Nucleus accumbens (tissue), 56 donors: ENCODE measurements around the gene ZFP36L1.

Experiments used
- DNase-seq, 56 donors: peaks; one replicate each; lab custom pipeline; 2025; lab: John Stamatoyannopoulos, UW

Gene ZFP36L1

GRCh38 chr14:68749487-68750475, 43.1 kb downstream of the ZFP36L1 start:
- no peak for DNase-seq

DNA sequence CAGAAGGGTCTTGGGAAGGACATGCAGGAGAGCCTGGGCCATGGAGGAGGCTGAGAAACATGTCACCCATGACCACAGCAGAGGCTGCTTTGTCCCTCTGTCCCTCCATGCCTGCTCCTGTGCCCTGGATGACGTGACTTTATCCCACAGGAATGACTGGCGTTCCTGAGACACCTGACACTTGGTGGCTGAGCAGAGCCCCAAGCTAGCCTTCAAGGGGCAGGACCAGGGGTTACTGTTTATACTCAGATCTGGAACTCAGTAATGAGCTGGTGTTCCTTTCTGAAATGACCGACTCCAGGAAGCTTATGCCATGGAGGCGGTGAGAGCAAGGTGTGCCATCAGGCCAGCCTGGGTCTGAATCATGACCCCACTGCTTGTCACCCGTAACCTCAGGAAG, 44.2 kb downstream of the ZFP36L1 start:
- DNase-seq: no peak

GRCh38 chr14:68748260-68748659, 44.6 kb downstream of the ZFP36L1 start:
- DNase-seq: no peak

DNA sequence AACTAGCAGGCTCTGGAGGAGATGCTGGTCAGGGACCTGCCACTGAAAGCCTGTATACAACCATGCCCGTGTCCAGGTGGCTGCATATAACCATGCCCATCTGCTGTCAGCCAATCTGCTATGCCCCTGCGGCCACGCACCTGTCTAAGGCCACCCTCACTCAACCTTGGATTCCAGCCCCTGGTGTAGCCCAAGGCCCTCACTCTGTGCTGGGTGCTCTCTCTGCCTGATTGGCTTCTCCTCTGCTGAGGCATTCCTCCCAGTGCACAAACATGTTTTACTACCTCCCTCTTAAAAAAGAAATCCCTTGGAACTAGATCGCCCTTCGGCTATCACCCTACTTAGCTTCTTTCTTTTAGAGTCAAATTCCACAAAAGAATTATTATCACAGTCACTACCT, 45.5 kb downstream of the ZFP36L1 start:
- no peak for DNase-seq

DNA sequence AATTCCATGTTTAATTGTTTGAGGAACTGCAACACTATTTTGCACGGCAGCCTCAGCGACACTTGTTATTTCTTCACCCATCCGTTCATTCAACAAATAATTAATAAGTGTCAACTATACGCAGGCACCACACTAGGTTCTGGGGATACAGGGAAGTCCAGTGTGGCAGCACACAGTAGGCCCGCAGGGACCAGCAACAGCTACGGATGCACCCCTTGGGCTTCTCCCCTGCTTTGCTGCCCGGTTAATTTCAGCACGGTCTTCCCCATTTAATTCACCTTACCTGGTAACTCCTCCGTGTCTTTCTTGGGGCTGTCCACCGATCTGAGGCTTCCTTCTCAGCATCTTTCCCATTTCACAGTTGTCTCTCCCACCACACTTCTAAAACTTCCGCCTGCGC, 48.3 kb downstream of the ZFP36L1 start:
- DNase-seq: no peak

DNA sequence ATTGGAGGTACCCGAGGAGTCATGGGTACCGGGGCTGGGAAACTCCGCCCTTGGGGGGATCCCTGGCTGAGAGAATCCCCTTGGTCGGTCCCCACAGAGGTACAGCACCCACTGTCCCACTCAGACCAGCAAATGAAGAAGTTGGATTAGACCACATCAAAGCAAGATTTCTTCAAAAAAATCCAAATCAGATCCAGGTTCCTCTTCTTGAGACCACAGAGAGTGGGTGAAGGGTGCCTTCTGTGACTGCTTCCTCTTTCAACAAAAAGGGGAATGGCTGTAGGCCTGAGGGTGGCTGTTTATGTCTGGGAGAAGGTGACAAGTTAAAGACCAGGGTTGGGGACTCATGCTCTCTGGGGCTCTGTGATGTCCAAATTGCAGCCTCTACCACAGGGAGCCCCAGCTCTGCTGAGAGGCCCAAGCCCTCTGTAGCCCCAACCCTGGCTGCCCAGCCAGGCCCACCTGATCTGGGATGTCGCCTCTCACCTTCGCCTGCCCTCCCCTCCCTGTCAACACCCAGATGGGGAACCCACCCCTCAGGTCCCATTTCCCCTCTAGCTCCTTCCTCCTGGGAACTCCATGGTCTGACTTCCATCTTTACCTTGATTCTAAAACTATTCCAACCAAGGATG, 50.9 kb downstream of the ZFP36L1 start:
- peak in 8 of 56 donors; percentile 3 to 31 (median 12) for DNase-seq

- no peak for DNase-seq
These were observed 51.4 kb downstream of the ZFP36L1 start for GRCh38 chr14:68741477-68741791.

GRCh38 chr14:68740788-68741476, 51.9 kb downstream of the ZFP36L1 start:
- DNase-seq: no peak

- no peak for DNase-seq
These were observed 53.2 kb downstream of the ZFP36L1 start for GRCh38 chr14:68739701-68740100.

GRCh38 chr14:68738559-68738958, 54.3 kb downstream of the ZFP36L1 start:
- no peak for DNase-seq
